NCI-H345 treated with DMSO at 0.1 percent for 48 hours (cell line): ENCODE measurements around the gene MAB21L4.

Source experiments
- DNase-seq: peaks from one replicate; lab custom pipeline; 2025; ENCODE audit not compliant: unreplicated experiment; lab: John Stamatoyannopoulos, UW

The MAB21L4 gene

DNA sequence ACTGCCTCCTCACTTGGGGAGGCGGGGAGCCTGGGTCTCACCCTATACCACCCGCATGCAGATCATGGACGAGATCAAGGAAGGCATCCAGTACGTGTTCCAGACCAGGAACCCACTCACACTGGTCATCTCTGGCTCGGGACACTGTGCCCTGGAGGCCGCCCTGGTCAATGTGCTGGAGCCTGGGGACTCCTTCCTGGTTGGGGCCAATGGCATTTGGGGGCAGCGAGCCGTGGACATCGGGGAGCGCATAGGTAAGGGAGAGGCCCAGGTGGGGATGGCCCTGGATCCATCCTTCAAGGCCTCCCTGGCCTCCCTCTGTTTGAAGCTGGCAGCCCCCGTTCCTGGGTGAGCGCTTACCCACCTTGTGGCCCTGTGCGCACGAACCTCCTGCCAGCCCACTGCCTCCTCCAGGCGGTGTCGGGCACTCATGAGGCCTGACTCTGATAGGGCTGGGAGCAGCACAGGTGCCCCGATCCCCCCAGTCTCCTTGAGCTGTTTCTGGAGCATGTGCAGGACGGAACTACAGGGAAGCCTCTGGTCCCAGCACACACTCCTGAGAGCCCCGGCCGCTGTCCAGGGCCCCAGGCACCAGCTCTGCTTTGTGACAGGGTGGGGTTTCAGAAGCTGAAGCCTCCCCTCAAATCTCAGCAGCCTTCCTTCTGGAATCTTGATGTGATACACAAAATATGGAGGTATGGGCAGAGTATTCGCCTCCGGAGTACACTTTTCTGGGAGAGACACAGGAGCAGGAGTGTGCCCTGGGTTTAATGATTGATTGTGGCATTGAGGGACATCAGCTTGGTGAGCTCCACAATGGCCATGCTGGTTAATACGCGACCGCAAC lies 26.6 kb downstream of the MAB21L4 start:
- no peak for DNase-seq

DNA sequence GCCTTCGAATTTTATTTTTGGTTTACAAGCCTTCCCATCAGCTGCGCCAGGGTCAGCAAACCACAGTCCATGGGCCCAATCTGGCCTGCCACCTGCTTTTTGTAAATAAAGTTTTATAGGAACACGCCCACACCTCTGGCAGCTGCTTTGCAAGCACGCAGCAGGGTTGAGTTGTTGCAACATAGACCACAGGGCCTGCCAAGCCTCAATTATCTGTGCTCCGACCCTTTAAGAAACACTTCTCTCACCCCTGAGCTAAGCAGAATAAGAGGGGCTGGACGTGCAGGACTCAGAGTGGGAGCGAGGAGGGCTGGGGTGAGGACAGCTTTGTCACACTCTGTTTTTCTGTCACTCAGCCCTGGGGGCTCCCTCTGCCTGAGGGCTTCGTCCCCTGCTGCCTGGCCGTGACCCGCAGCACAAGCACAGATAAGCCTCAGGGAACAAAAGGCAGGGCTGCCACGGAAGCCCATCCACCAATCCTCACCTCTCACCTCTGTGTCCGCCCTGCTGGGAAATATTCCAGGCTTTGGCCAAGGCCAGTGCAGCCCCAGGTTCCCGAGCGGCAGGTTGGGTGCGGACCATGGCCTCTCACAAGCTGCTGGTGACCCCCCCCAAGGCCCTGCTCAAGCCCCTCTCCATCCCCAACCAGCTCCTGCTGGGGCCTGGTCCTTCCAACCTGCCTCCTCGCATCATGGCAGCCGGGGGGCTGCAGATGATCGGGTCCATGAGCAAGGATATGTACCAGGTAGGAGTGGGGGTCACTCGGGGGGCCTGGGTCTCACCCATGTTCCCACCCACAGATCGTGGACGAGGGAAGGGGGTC lies 27.5 kb downstream of the MAB21L4 start, which contains the start of gene AGXT:
Gene AGXT, plus strand, starts transcription at position 539 of the 823 bp plus-strand sequence. Its CDS starts 42 bp downstream, at position 581.
- no peak for DNase-seq

DNA sequence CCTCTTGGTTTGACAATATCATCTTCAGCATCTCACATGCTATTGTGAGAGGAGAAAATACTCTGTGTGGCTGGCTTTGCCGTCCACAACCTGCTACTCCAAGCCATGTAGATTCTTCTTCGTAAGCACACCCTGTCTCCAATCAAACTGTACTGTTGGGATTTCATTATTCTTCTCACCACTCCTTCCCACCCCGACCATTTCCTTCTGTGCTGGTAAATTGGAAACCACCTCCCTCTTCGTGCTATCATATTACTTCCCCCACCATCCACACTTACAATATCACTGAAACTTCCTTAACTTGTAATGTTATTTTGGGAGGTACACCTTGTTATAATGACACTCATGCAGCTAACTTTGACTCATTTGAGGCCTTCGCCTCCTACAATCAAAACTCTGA lies 30.6 kb downstream of the MAB21L4 start:
- no peak for DNase-seq

DNA sequence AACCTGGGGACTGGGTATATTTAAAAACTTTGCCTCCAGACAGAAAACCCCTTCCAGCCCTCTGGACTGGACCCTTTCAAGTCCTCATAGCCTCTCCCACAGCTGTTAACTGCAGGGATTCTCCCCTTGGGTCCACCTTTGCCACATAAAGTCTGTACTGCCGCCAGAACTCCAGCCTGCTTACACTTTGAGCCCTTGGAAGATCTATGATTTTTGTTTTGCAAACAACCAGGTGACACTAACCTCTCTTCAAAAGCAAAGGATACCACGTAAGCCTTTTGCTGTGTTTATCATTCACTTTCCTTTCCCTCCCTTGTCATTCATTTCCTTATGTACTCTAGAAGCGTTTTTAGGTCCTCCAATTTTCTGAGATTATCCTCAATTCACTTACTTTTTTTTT lies 31.5 kb downstream of the MAB21L4 start:
- no peak for DNase-seq

DNA sequence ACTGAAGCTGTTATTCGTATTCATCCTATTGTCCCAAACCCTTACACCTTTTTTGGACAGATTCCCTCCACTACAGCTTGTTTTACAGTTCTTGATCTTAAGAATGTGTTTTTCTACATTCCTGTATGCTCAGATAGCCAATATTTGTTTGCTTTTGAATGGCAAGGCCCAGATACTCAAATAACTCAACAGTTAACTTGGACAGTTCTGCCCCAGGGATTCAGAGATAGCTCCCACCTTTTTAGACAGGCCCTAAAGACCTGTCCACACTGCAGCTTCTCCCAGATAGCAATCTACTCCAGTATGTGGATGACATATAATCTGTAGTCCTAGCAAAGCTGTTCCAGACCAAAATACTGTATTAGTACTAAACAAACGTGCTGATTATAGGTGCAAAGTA lies 34.4 kb downstream of the MAB21L4 start:
- DNase-seq, result no peak

DNA sequence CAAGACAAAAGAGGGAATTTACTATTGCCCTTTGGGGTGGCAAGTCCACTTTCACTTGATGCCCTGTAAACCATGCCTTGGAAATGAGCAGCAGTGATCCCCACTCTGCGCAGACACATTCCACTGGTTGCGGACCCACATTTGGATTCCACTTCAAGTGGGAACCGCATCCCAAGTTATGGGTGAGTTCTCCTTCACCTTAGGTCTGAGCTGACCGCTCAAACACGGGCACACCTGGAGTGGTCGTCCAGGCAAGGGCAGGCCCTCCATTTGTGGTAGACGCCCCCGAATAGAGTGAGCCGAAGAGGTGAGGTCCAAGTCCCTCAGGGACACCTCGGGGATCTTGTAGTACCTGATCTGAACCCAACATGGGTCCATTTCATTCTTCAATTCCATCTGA lies 37.1 kb downstream of the MAB21L4 start:
- no peak for DNase-seq

DNA sequence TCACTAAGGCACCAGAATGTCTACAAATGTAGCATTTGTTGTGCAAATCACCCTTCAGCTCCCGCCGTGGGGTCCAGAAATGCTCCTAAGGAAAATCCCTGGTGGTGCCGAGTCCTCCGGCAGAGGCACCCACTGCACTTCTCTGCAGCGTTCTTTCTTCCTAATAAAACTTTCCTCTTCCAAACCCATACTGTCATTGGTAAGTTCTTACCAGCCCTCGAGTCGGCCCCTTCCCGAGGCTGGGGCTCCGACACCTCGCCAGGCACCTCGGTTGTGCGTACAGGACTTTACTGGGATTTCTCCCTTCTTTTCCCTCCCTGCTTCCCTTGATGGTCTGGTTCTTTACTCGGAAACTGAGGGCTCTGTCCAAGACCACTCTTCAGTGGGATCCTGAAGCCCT lies 37.6 kb downstream of the MAB21L4 start:
- no peak for DNase-seq

DNA sequence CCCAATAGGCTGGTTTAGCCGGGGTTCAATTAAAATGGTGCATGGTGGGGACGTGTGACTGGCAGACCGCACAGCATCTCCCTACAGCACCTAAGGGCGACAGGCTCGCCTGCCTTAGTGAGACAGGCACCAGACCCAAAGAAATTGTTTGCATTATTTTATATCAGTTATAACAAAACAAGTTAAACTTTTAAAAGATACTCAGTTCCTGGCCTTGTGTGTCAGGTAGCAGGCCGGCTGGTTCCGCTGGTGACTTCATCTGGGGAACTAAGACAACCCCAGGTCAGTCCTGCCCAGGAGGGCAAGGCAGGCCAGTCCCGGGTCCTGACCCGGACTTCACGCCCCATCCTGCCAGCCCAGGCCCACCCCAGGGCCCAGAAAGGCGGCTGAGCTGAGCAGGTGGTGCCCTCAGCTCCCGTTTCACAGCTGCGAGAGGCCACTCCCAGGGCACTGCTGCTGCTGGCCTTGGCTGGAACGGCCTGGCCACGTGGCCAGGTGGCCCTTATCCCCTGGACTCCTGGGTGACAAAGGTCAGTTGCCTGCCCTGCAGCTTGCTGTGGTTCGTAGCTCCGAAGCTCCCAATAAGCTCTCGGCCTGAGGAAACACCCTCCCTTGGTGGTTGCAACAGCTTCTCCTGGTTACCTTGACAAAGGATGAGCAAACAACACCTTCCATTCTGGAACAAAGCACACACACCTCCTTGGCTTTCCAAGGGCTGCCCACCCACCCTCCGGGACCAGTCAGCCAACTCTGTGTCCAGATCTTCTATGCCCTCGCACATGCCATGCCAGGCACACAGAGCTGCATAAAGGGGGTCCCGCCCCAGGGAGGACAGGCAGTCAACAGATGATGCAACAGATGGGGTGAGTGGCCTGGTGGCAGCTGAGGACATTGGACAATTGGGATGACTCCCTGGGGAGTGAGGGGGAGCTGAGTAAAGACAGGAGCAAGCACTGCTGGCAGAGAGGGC lies 38.6 kb downstream of the MAB21L4 start:
- no peak for DNase-seq

DNA sequence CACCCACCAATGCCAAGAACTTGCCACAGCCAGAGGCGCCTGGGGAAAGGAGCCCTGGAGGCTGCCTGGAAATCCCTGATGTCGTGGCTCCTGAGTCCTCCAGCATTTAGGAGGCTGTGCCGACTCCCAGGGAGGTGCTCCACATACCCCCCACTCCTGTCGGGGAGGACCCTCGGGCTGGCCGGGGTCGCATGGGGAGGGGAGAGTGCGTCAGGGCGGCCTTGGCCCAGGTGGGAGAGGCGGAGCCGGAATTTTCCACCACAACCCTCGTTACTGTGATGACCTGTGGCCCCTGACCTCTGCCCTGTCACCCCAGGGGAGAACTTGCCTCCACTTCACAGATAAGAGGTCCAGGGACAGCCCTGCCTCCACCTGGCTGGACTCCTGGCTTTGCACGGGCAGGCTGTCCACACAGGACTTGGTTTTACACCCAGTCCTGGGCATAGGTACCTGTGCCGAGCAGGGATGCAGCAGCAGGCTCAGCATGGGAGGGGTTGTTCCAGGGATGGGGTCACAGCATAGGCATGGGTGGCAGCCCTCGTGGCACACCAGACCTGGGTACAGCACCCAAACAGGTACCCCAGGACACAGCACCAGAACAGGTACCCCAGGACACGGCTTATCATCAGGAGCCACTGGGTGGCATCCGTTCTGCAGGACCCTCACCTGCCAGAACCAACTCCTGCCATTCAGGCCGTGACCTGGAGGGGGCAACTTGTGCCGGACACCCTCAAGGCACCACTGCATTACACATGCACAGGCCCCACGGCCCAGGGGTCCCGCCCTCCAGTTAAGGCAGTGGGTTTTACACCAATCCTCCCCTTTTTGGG lies 39.6 kb downstream of the MAB21L4 start:
- DNase-seq, result no peak

DNA sequence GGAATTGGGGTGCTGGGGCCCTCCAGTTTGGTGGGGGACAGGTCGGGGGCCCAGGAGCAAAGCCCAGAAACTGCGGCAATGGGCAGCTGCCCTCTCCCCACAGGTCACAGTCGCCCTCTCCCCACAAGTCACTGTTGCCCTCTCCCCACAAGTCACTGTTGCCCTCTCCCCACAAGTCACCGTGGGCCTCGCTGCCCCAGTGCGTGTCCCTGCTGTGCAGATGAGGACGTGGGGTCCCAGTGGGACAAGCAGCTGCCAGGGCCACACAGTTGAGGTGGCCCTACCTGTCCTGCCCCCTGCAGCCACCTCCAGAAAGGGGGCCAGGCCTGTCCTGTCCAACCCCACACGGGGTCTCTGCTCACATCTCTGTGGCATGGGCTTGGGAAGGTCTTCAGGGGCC lies 40.3 kb downstream of the MAB21L4 start:
- DNase-seq, result no peak

DNA sequence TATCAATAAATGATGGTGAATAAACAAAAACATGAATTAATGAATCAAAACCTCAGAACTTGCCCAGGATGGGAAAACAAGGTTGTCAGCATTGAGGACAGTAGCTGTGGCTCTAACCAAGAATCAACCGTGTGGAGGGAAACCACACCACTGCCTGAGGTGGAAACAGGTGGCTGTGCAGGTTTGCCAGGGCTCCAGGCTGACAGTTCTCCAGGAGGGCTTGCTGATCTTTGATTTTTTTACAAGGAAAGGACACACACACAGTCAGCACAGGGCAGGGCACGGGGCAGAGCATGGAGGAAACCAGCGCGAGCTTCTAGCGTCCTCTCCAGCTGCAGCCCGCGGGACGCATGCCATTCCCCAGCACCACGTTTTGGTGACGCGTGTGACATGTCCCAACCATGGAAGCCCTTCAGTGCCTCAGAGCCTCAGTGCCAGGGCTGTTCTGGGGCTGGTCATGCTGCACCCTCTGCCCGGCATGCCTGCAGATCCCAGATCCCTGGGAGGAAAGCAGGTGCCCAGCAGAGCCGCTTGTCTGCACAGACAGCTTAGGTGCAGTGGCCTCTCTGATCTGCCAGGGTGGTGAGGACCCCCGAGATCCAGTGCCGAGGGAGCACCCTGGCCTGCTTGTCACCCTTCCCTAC lies 43.2 kb downstream of the MAB21L4 start:
- no peak for DNase-seq

DNA sequence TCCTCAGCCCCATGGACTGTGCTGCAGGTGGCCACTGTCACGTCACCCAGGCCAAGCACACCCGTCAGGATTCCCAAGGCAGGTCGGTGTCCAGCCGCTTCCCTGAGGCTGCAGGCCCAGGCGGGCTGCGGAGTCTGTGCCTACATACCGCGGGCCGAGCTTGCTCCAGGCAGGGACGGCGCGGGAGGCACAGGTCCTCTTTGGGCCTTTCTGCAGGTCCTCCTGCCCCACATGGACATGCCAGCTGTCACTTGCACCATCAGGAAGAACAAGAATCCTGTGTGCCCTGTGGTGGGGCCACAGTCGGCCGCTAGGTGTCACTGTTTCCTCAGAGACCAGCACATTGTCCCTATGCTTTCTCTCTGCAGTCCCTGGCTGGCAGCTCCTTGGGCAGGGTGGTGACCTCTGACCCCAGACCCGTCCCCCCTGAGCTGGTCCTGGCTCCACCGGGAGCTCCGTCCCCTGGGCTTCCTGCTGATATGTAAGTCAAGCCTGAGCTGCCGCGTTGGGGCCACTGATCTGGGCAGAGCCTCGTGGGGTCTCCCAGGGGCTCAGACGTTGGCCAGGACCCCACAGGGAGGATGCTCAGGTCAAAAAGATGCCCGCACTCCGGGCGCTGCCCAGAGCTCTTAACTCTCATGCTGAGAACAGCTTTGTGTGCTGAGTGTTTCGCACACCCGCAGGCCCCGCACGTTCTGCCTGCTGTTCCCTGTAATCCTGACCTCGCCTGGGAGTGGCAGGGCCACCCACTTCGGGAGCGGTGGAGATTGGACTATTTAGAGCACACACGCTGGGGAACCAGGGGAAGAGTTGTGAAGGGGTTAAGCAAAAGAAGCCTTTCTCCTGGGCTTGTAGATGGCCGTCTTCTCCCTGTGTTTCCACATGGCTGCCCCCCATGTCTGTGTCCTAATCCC lies 44.6 kb downstream of the MAB21L4 start:
- peak; percentile 50 for DNase-seq

DNA sequence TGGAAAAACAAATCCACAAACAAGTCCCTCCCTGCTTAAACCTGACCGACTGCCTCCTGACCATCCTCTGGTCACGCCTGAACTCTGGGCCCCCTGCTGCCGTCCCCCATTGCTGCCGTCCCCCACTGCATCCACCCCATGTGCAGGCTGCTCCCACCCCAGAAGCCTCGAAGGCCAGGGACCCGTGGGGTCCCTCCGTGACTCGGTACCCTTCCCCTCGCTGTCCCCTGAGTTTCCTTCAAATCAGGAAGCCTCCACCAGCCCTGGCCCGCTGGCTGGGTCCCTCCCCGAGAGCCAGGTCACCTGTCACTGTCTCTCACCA lies 45.2 kb downstream of the MAB21L4 start:
- no peak for DNase-seq

DNA sequence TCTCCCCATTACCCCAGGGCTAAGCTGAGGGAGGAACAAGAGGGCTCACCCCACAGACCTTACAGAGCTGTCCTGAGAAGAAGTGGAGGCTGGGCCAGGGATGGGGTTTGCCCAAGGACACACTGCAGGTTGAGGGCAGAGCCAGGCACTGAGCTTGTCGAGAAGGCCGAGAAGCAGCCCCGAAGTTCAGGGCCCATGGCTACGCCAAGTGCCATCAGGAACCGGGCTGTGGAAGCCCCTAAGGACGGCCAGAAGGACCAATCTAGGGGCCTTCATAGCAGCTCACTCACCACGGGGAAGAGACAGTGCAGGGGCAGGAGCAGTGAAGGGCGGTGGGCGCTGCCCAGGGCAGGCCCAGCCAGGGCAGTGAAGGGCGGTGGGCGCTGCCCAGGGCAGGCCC lies 45.9 kb downstream of the MAB21L4 start:
- DNase-seq, result no peak

DNA sequence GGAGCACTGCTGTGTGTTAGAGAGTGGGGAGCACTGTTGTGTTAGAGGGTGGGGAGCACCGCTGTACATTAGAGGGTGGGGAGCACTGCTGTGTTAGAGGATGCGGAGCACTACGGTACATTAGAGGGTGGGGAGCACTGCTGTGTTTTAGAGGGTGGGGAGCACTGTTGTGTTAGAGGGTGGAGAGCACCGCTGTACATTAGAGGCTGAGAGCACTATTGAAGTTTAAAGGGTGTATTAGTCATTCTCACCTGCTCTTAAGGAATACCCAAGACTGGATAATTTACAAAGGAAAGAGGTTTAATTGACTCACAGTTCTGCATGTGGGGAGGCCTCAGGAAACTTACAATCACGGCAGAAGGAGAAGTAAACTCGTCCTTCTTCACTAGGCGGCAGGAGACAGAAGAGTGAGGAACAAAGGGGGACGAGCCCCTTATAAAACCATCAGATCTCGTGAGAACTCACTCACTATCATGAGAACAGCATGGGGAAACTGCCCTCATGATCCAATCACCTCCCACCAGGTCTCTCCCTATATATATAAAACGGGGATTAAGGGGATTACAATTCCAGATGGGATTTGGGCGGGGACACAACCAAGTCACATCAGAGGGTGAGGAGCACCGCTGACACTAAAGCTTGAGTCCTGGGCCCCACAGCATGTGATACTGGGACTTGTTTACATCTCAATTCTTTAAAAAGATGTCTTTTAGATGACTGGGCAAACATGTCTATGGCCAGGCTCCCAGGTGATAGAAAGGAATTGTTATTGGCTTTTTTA lies 46.9 kb downstream of the MAB21L4 start:
- DNase-seq, result no peak

DNA sequence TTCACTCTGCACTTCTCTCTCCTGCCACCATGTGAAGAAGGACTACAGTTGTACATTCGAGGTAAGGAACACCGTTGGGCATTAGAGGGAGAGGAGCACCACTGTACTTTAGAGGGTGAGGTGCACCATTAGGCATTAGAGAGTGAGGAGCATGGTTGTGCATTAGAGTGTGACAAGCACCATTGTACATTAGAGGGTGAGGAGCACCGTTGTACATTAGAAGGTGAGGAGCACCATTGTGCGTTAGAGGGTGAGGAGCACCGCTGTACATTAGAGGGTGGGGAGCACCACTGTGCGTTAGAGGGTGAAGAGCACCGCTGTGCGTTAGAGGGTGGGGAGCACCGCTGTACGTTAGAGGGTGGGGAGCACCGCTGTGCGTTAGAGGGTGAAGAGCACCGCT lies 48.1 kb downstream of the MAB21L4 start:
- DNase-seq, result no peak

DNA sequence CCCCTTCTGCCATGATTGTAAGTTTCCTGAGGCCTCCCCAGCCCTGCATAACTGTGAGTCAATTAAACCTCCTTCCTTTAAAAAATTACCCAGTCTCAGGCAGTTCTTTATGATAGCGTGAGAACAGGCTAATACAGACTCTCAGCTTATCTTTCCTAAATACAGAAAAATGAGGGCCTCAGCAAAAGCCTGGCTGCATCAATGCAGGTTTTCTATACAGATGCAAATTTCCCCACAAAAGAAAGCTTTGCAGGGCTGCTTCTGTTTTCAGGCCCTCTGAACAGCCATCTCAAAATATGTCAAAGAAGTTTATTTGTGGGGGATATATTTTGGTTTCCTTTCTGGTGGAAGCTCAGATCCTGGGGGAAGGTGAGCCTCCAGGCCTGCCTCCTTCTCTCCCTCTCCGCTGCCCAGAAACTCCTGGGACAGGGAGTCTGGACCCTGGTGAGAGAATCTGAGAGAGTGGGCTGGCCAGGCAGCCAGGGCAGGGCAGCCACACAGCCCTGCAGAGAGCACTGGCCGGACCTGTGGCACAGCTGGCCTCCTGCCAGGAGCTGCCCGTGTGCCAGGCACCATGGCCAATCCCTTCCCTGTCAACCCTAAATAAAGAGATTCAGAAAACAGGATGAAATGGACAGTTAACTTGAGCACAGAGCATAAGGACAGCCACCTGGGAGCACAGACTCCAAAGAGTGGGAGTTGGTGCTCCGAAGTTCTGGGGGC lies 48.9 kb downstream of the MAB21L4 start:
- no peak for DNase-seq
